H1 (cell line): ENCODE data around the gene GLIPR1. TPM values are rescaled to one million over a fixed set of nuclear protein-coding genes. Genes with fewer than 3 reads are reported as not detected.

ENCODE experiments used
- CTCF ChIA-PET: fragments of 300-600 bp; sonication (Branson Sonifier 250); formaldehyde crosslinking; loops from one replicate; lab custom pipeline; 2021; ENCODE audit not compliant: partially characterized antibody; lab: Charles Lee
- POLR2A ChIA-PET: fragments of 300-600 bp; sonication (Branson Sonifier 250); formaldehyde crosslinking; loops from one replicate; lab custom pipeline; 2021; ENCODE audit warnings: inconsistent platforms; ENCODE audit not compliant: partially characterized antibody; lab: Charles Lee
- DNase-seq, 2 experiments: peaks; one replicate each; pipeline versions ENCODE4 v3.0.0 to v3.0.0-alpha.2; 2010 to 2022; ENCODE audit warnings: low spot score in 2 of 2, low read depth in 1 of 2, mixed read lengths in 1 of 2
- FAIRE-seq: peaks from 2 replicates; lab custom pipeline; 2011; peaks lifted over from hg19 to GRCh38; lab: Jason Lieb, UNC
- H2AFZ ChIP-seq: 2 replicates; pipeline ENCODE4 v1.8.1; 2012; ENCODE audit warnings: low read length, inconsistent platforms
- H2AK5ac ChIP-seq: 2 replicates; pipeline ENCODE4 v1.6.1; 2013; ENCODE audit warnings: low read depth, low read length
- H2BK120ac ChIP-seq: replicated peaks from 2 replicates; pipeline ENCODE3; 2013; ENCODE audit warnings: low read depth, low read length, inconsistent platforms
- H2BK12ac ChIP-seq: 2 replicates; pipeline ENCODE4 v1.6.1; 2013; ENCODE audit warnings: low read depth, low read length
- H2BK15ac ChIP-seq: 2 replicates; pipeline ENCODE4 v1.6.1; 2013; ENCODE audit warnings: low read length
- H2BK20ac ChIP-seq: 2 replicates; pipeline ENCODE4 v1.6.1; 2013; ENCODE audit warnings: low read length
- H2BK5ac ChIP-seq: 2 replicates; pipeline ENCODE4 v1.6.1; 2013; ENCODE audit warnings: low read depth, low read length
- H3K14ac ChIP-seq: 2 replicates; pipeline ENCODE4 v1.6.1; 2013; ENCODE audit warnings: inconsistent platforms; ENCODE audit not compliant: insufficient read length
- H3K18ac ChIP-seq: 2 replicates; pipeline ENCODE4 v1.6.1; 2013; ENCODE audit warnings: low read length; ENCODE audit errors: extremely low read depth
- H3K23ac ChIP-seq: 2 replicates; pipeline ENCODE4 v1.6.1; 2013; ENCODE audit warnings: inconsistent platforms; ENCODE audit not compliant: insufficient read length
- H3K23me2 ChIP-seq: 2 replicates; pipeline ENCODE4 v1.6.1; 2013; ENCODE audit warnings: low read depth, low read length
- H3K27ac ChIP-seq: 2 replicates; pipeline ENCODE4 v1.6.1; 2011; ENCODE audit warnings: low read depth, low read length, inconsistent platforms
- H3K27me3 ChIP-seq, 4 experiments: replicated peaks in 1 of 4; 1 replicate in 1 of 4; 2 replicates in 3 of 4; pipeline versions ENCODE4 v1.6.1 to v1.8.1; 2011 to 2013; ENCODE audit warnings: low read length in 3 of 4, mild to moderate bottlenecking in 3 of 4, inconsistent platforms in 2 of 4, mixed read lengths in 2 of 4, moderate library complexity in 1 of 4; ENCODE audit not compliant: control insufficient read depth in 3 of 4, insufficient read depth in 3 of 4; ENCODE audit errors: extremely low read depth in 1 of 4
- H3K36me3 ChIP-seq, 4 experiments: 2 replicates each; pipeline versions ENCODE4 v1.6.1 to v1.8.1; 2011 to 2013; ENCODE audit warnings: mild to moderate bottlenecking in 4 of 4, low read length in 3 of 4, moderate library complexity in 2 of 4, control low read depth in 1 of 4, inconsistent platforms in 1 of 4; ENCODE audit not compliant: insufficient read depth in 4 of 4, control insufficient read depth in 2 of 4
- H3K4ac ChIP-seq: replicated peaks from 2 replicates; pipeline ENCODE3; 2013; ENCODE audit warnings: low read length, low read depth, mixed read lengths, inconsistent platforms; ENCODE audit not compliant: insufficient read length
- H3K4me1 ChIP-seq, 4 experiments: replicated peaks in 1 of 4; 1 replicate in 1 of 4; 2 replicates in 3 of 4; pipeline versions ENCODE4 v1.6.1 to v1.8.1; 2011 to 2013; ENCODE audit warnings: low read length in 3 of 4, inconsistent platforms in 2 of 4, mixed read lengths in 1 of 4; ENCODE audit not compliant: insufficient read depth in 4 of 4, control insufficient read depth in 3 of 4
- H3K4me2 ChIP-seq, 2 experiments: 2 replicates each; pipeline versions ENCODE4 v1.6.1 to v1.8.1; 2011 to 2013; ENCODE audit warnings: low read depth in 2 of 2, low read length in 2 of 2, control low read depth in 1 of 2, inconsistent platforms in 1 of 2, mild to moderate bottlenecking in 1 of 2; ENCODE audit not compliant: insufficient read depth in 1 of 2
- H3K4me3 ChIP-seq, 4 experiments: fragments of 200-600, 300-600 bp in 1 of 4; sonication (generic), shearing (Covaris generic), sonication (Bioruptor Twin) in 1 of 4; 2 replicates each; pipeline versions ENCODE4 v1.5.1 to v1.8.1; 2011 to 2016; ENCODE audit warnings: low read length in 4 of 4, low read depth in 3 of 4, control low read depth in 2 of 4, inconsistent platforms in 2 of 4, mild to moderate bottlenecking in 2 of 4, mixed read lengths in 1 of 4, moderate library complexity in 1 of 4; ENCODE audit not compliant: insufficient read depth in 2 of 4; ENCODE audit errors: extremely low read depth in 1 of 4
- H3K56ac ChIP-seq: replicated peaks from 2 replicates; pipeline ENCODE3; 2013; ENCODE audit warnings: low read depth, mild to moderate bottlenecking, mixed read lengths, low read length, inconsistent platforms; ENCODE audit not compliant: insufficient read length
- H3K79me1 ChIP-seq: 2 replicates; pipeline ENCODE4 v1.6.1; 2013; ENCODE audit warnings: low read depth, low read length, control low read depth
- H3K79me2 ChIP-seq, 2 experiments: 2 replicates each; pipeline versions ENCODE4 v1.6.1 to v1.8.1; 2012 to 2013; ENCODE audit warnings: low read length in 2 of 2, mild to moderate bottlenecking in 2 of 2, inconsistent platforms in 1 of 2; ENCODE audit not compliant: insufficient read depth in 2 of 2, control insufficient read depth in 1 of 2
- H3K9ac ChIP-seq, 4 experiments: replicated peaks in 1 of 4; 1 replicate in 1 of 4; 2 replicates in 3 of 4; pipeline versions ENCODE4 v1.6.1 to v1.8.1; 2011 to 2013; ENCODE audit warnings: low read depth in 3 of 4, low read length in 3 of 4, control low read depth in 2 of 4, mild to moderate bottlenecking in 2 of 4, moderate library complexity in 2 of 4, inconsistent platforms in 1 of 4; ENCODE audit errors: extremely low read depth in 1 of 4
- H3K9me3 ChIP-seq, 2 experiments: 2 replicates each; pipeline versions ENCODE4 v1.6.1 to v1.8.1; 2012 to 2013; ENCODE audit warnings: mild to moderate bottlenecking in 2 of 2, moderate library complexity in 2 of 2, control low read depth in 1 of 2, inconsistent platforms in 1 of 2, low read depth in 1 of 2, low read length in 1 of 2, mixed read lengths in 1 of 2; ENCODE audit not compliant: insufficient read depth in 2 of 2
- H4K20me1 ChIP-seq, 2 experiments: replicated peaks in 1 of 2; 2 replicates each; pipeline versions ENCODE3 to v1.8.1; 2011 to 2013; ENCODE audit warnings: inconsistent platforms in 2 of 2, low read length in 2 of 2, mild to moderate bottlenecking in 1 of 2; ENCODE audit not compliant: insufficient read depth in 2 of 2, control insufficient read depth in 1 of 2
- H4K5ac ChIP-seq: 2 replicates; pipeline ENCODE4 v1.6.1; 2013; ENCODE audit warnings: low read length, low read depth, mixed read lengths, inconsistent platforms; ENCODE audit not compliant: insufficient read length
- H4K8ac ChIP-seq: 2 replicates; pipeline ENCODE4 v1.8.0; 2013; ENCODE audit warnings: mild to moderate bottlenecking, moderate library complexity, low read length, inconsistent platforms; ENCODE audit not compliant: insufficient read depth; ENCODE audit errors: extremely low read depth
- H4K91ac ChIP-seq: replicated peaks from 2 replicates; pipeline ENCODE3; 2013; ENCODE audit warnings: low read length, mixed read lengths, inconsistent platforms; ENCODE audit not compliant: insufficient read length
- CEBPB ChIP-seq: IDR thresholded peaks from 2 replicates; pipeline ENCODE4 v1.6.1; 2012; ENCODE audit warnings: low read depth, low read length
- EGR1 ChIP-seq: IDR thresholded peaks from 2 replicates; pipeline ENCODE4 v1.6.1; 2011; ENCODE audit warnings: low read depth, low read length, borderline replicate concordance
- FOSL1 ChIP-seq: IDR thresholded peaks from 2 replicates; pipeline ENCODE4 v1.6.1; 2011; ENCODE audit warnings: mild to moderate bottlenecking, low read depth, low read length, moderate library complexity; ENCODE audit not compliant: insufficient read depth
- HDAC2 ChIP-seq, 2 experiments: fragments of 300-600 bp in 1 of 2; sonication (generic) in 1 of 2; IDR thresholded peaks; 2 replicates each; pipeline ENCODE4 v1.6.1; 2011 to 2012; ENCODE audit warnings: low read depth in 2 of 2, low read length in 2 of 2, mild to moderate bottlenecking in 2 of 2, moderate library complexity in 2 of 2, borderline replicate concordance in 1 of 2, inconsistent platforms in 1 of 2
- HDAC6 ChIP-seq: IDR thresholded peaks from one replicate; pipeline ENCODE4 v1.7.1; 2012; ENCODE audit warnings: low read depth, mild to moderate bottlenecking, inconsistent platforms, low read length, moderate library complexity
- MAFK ChIP-seq: IDR thresholded peaks from 2 replicates; pipeline ENCODE4 v1.6.1; 2012; ENCODE audit warnings: low read depth, mild to moderate bottlenecking, improper control_type of control experiment, low read length
- POLR2A ChIP-seq, 2 experiments: IDR thresholded peaks; 1 replicate in 1 of 2; 2 replicates in 1 of 2; pipeline ENCODE4 v1.6.1; 2011; ENCODE audit warnings: low read depth in 2 of 2, low read length in 2 of 2, mild to moderate bottlenecking in 2 of 2; ENCODE audit errors: control extremely low read depth in 1 of 2
- RBBP5 ChIP-seq: IDR thresholded peaks from 2 replicates; pipeline ENCODE4 v1.7.1; 2012; ENCODE audit warnings: low read depth, mild to moderate bottlenecking, inconsistent platforms, low read length, moderate library complexity, borderline replicate concordance
- SAP30 ChIP-seq: fragments of 300-600 bp; sonication (generic); IDR thresholded peaks from 2 replicates; pipeline ENCODE4 v1.7.1; 2012; ENCODE audit warnings: low read length, moderate library complexity, mild to moderate bottlenecking, inconsistent platforms; ENCODE audit not compliant: insufficient read depth, insufficient replicate concordance
- SIRT6 ChIP-seq: IDR thresholded peaks from one replicate; pipeline ENCODE4 v1.7.1; 2012; ENCODE audit warnings: low read length, inconsistent platforms
- SUZ12 ChIP-seq: fragments of 200-600 bp; sonication (generic); IDR thresholded peaks from 2 replicates; pipeline ENCODE4 v1.6.1; 2012; ENCODE audit warnings: mild to moderate bottlenecking, inconsistent platforms, low read length, moderate library complexity, mixed read lengths
- TEAD4 ChIP-seq: IDR thresholded peaks from 2 replicates; pipeline ENCODE4 v1.6.1; 2012; ENCODE audit warnings: low read depth, low read length, inconsistent platforms, mixed read lengths
- WGBS, 2 experiments: shearing (Covaris generic) in 1 of 2; methylation state at CpG; one replicate each; pipeline versions ENCODE4 v1.1.6 to v1.1.7; 2013 to 2015; ENCODE audit warnings: low lambda C conversion rate in 2 of 2, mixed read lengths in 2 of 2, inconsistent platforms in 1 of 2, low coverage in 1 of 2, missing lambda C conversion rate in 1 of 2; ENCODE audit not compliant: insufficient replicate concordance in 2 of 2, insufficient coverage in 1 of 2, insufficient read length in 1 of 2; ENCODE audit errors: extremely low coverage in 1 of 2, missing lambda C conversion rate in 1 of 2; 5-methylcytosine and 5-hydroxymethylcytosine counted together
- polyA plus RNA-seq, 7 experiments: library from polyadenylated mRNA; depleted of rRNA in 3 of 7; stranded (reverse) in 5 of 7; unstranded in 2 of 7; fragments of >200 nt in 5 of 7; fragments of 200-250 nt in 2 of 7; gene quantifications; 1 replicate in 5 of 7; 2 replicates in 1 of 7; 4 replicates in 1 of 7; pipeline versions ENCODE4 v1.2.1 to v1.2.3, GENCODE V29; 2011 to 2013; ENCODE audit warnings: missing spikeins in 2 of 7, mixed read lengths in 2 of 7
- total RNA-seq: library from RNA; stranded (reverse); fragmentation: NEBNext Ultra II Directional; extraction: Animal tissue kit (Norgen Biotek cat#: 25700); gene quantifications from 2 replicates; pipeline ENCODE4 v1.2.1, GENCODE V29; 2021
- TF ChIP-seq, protein P1 (sequence below): IDR thresholded peaks from 2 replicates; pipeline ENCODE4 v1.6.1; 2012; ENCODE audit warnings: inconsistent platforms
- TF ChIP-seq, protein P2 (sequence below): IDR thresholded peaks from 2 replicates; pipeline ENCODE4 v1.6.1; 2011; ENCODE audit warnings: low read depth, mild to moderate bottlenecking, low read length; ENCODE audit not compliant: insufficient read depth

The GLIPR1 gene
- total and polyA plus RNA-seq, 2 of the 8 experiments (the other 6 are each of a cell fraction or from before 2014, with no cell fraction given): 0.23 to 1.5 TPM

DNA sequence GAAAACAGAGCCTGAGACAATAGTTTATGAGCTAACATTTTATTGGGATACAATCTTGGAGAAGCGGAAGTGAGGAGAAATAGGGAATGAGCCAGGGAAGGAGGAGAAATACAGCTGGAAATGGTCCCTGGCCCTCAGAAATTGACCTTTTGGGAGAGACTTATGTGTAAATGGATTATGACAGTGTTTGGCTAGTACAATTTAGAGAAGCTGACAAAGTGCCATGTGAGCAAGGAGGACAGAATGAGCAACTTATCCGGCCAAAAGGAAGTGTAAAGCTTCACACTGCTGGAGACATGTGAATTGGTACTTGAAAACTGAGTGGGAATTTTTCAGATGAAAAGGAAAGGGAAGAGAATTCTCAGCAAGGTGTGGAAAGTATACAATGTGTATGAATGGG is 2.9 kb downstream of the GLIPR1 start:
- no peaks in the 10 kb centered on the region for H3K9me3 ChIP-seq
- DNase-seq: no peak
- H3K23me2 ChIP-seq: no peaks in the 10 kb centered on the region
- H3K14ac ChIP-seq: no peak overlapping the region
- H3K36me3 ChIP-seq: no peaks in the 10 kb centered on the region
- H3K4me1 ChIP-seq: peaks cover 0 to 11% (median 5%) of the 10 kb centered on the region in 4 experiments; a peak in 5 of 7 replicates
- H3K56ac ChIP-seq: no peak overlapping the region
- H3K4me3 ChIP-seq: no peak overlapping the region
- H2BK20ac ChIP-seq: no peak overlapping the region
- H4K5ac ChIP-seq: no peak overlapping the region
- H3K23ac ChIP-seq: no peak overlapping the region
- ChIA-PET CTCF (interaction anchor here (0.8 to 4.0 kb wide), 20 partner anchors 8 to 548 kb away, joined by 3 to 40 read pairs (median 8); partner anchors contain the start of genes CAPS2, GLIPR1L1 and GLIPR1L2), POLR2A (interaction anchor here (0.5 to 1.7 kb wide), 3 partner anchors 12 to 557 kb away, joined by 3 to 4 read pairs (median 3); no protein-coding TSS in a partner anchor)
- no peak overlapping the region for H3K27ac ChIP-seq
- no peak overlapping the region for H2BK5ac ChIP-seq
- H3K27me3 ChIP-seq: no peaks in the 10 kb centered on the region
- H3K4ac ChIP-seq: no peak overlapping the region
- no peak overlapping the region for H3K4me2 ChIP-seq
- no peaks in the 10 kb centered on the region for H3K79me2 ChIP-seq
- no peak for FAIRE-seq
- H4K8ac ChIP-seq: no peak overlapping the region
- no peak overlapping the region for H4K91ac ChIP-seq
- H2BK120ac ChIP-seq: no peak overlapping the region
- no peaks in the 10 kb centered on the region for H3K79me1 ChIP-seq
- no peak overlapping the region for H3K9ac ChIP-seq
- H2AK5ac ChIP-seq: no peak overlapping the region
- no peak overlapping the region for H2BK15ac ChIP-seq
- 84% methylated on average over 2 of the region's 2 CpGs; no CpG with 5 or more reads in 1 of the 2 experiments for WGBS, 2 experiments
- no peak overlapping the region for H2BK12ac ChIP-seq
- no peak overlapping the region for H3K18ac ChIP-seq
- no peak overlapping the region for H2AFZ ChIP-seq
- no peaks in the 10 kb centered on the region for H4K20me1 ChIP-seq
- TF ChIP-seq, protein P1, sequence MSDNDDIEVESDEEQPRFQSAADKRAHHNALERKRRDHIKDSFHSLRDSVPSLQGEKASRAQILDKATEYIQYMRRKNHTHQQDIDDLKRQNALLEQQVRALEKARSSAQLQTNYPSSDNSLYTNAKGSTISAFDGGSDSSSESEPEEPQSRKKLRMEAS: no peak
- TF ChIP-seq CEBPB (no peak), MAFK (no peak), POLR2A (IDR thresholded peaks at IDR 0.05; ENCODE audit: control extremely low read depth in 1 of 2, low read depth in 2 of 2, low read length in 2 of 2) (no peak), HDAC2 (IDR thresholded peaks at IDR 0.05; ENCODE audit: borderline replicate concordance in 1 of 2, low read depth in 2 of 2, low read length in 2 of 2) (no peak), FOSL1 (no peak), SIRT6 (no peak), SAP30 (no peak), TEAD4 (no peak), SUZ12 (no peak), EGR1 (no peak), HDAC6 (no peak), RBBP5 (no peak)
- TF ChIP-seq, protein P2, sequence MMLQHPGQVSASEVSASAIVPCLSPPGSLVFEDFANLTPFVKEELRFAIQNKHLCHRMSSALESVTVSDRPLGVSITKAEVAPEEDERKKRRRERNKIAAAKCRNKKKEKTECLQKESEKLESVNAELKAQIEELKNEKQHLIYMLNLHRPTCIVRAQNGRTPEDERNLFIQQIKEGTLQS: no peak
